ENCODE measurements around the gene CAMTA1.

DNA sequence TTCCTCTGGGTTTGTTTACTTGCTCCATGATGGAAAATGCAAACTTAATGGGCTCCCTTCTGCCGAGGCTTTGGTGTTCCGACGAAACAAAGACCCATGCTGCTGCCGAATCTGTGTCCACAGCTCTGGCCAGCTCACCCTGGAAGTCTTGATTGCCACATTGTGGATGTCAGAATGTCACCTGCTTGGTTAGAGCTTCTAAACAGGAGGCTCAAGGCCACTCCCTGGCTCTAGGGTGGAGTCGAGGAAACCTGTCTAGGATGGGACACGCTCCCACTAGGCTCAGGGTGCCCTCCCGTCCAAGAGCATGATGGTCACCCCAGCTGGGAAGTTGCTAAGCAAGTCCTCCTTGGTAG lies 706.5 kb downstream of the CAMTA1 start:
- TF ChIP-seq, protein P1, sequence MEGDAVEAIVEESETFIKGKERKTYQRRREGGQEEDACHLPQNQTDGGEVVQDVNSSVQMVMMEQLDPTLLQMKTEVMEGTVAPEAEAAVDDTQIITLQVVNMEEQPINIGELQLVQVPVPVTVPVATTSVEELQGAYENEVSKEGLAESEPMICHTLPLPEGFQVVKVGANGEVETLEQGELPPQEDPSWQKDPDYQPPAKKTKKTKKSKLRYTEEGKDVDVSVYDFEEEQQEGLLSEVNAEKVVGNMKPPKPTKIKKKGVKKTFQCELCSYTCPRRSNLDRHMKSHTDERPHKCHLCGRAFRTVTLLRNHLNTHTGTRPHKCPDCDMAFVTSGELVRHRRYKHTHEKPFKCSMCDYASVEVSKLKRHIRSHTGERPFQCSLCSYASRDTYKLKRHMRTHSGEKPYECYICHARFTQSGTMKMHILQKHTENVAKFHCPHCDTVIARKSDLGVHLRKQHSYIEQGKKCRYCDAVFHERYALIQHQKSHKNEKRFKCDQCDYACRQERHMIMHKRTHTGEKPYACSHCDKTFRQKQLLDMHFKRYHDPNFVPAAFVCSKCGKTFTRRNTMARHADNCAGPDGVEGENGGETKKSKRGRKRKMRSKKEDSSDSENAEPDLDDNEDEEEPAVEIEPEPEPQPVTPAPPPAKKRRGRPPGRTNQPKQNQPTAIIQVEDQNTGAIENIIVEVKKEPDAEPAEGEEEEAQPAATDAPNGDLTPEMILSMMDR (conservative IDR thresholded peaks at IDR 0.05; ENCODE audit: low read depth, low read length), result no peak
- TF ChIP-seq EZH2 (IDR thresholded peaks at IDR 0.05; ENCODE audit: borderline replicate concordance, low read depth, low read length, poor library complexity, severe bottlenecking), result no peak

All from A673 (cell line).